Natural killer cell (primary cell): Measurements from ENCODE around the gene DYNLL2. TPM values are rescaled to one million over a fixed set of nuclear protein-coding genes. Genes with fewer than 3 reads are reported as not detected.

Experiments used
- ATAC-seq, 3 donors: fragments of 150-1000 bp in 2 of 3; fragments of 200-7000 bp in 1 of 3; cut with Tn5 transposase; 1 replicate in 1 of 3; 2 replicates in 2 of 3; pipeline ENCODE4 v1.10.0; 2021; ENCODE audit warnings: mild to moderate bottlenecking in 2 of 3, moderate library complexity in 2 of 3
- DNase-seq, 2 donors: peaks; one replicate each; pipeline versions ENCODE4 v3.0.0 to v3.0.0-alpha.2; 2013 to 2021; ENCODE audit warnings: mixed read lengths in 1 of 2
- H3K27ac ChIP-seq: one replicate; pipeline ENCODE4 v1.5.1; 2013; ENCODE audit warnings: mild to moderate bottlenecking, low read length
- H3K27me3 ChIP-seq: one replicate; pipeline ENCODE4 v1.6.1; 2013; ENCODE audit warnings: low read length; ENCODE audit not compliant: control insufficient read depth, insufficient read depth
- H3K36me3 ChIP-seq: one replicate; pipeline ENCODE4 v1.6.1; 2013; ENCODE audit warnings: low read length; ENCODE audit not compliant: control insufficient read depth, insufficient read depth
- H3K4me1 ChIP-seq: one replicate; pipeline ENCODE4 v1.6.1; 2013; ENCODE audit warnings: low read length; ENCODE audit not compliant: control insufficient read depth, insufficient read depth
- H3K4me3 ChIP-seq: one replicate; pipeline ENCODE4 v1.5.1; 2013; ENCODE audit warnings: low read length
- H3K9me3 ChIP-seq: one replicate; pipeline ENCODE4 v1.6.1; 2013; ENCODE audit warnings: low read length; ENCODE audit not compliant: control insufficient read depth, insufficient read depth
- H3K27ac Mint-ChIP-seq, 2 donors: one replicate each; pipeline ENCODE4 v1.8.0; 2022; ENCODE audit warnings: mild to moderate bottlenecking in 2 of 2, mixed read lengths in 2 of 2, moderate library complexity in 1 of 2
- H3K27me3 Mint-ChIP-seq, 2 donors: one replicate each; pipeline ENCODE4 v1.8.0; 2022; ENCODE audit warnings: low read depth in 2 of 2, mixed read lengths in 2 of 2
- H3K36me3 Mint-ChIP-seq: one replicate; pipeline ENCODE4 v1.8.0; 2022; ENCODE audit warnings: mixed read lengths
- H3K4me1 Mint-ChIP-seq, 2 donors: one replicate each; pipeline ENCODE4 v1.8.0; 2022; ENCODE audit warnings: mixed read lengths in 2 of 2
- H3K4me3 Mint-ChIP-seq: one replicate; pipeline ENCODE4 v1.8.0; 2022; ENCODE audit warnings: mild to moderate bottlenecking, moderate library complexity, mixed read lengths
- H3K9me3 Mint-ChIP-seq, 2 donors: one replicate each; pipeline ENCODE4 v1.8.0; 2022; ENCODE audit warnings: mixed read lengths in 2 of 2
- WGBS: methylation state at CpG from one replicate; pipeline ENCODE4 v1.1.7; 2013; ENCODE audit warnings: missing lambda C conversion rate; ENCODE audit not compliant: insufficient coverage; 5-methylcytosine and 5-hydroxymethylcytosine counted together
- intact Hi-C: fragments of 100-400 bp; cut with micrococcal nuclease; formaldehyde crosslinking; loops from one replicate; pipeline ENCODE4 v1.14.2; 2022
- total RNA-seq, 4 donors: library from RNA; stranded (reverse); fragments of 120-200 nt in 1 of 4; gene quantifications; one replicate each; pipeline versions ENCODE4 v1.2.3 to v1.2.4, GENCODE V29; 2013 to 2022
- TF ChIP-seq, protein P1 (sequence below): fragments of 200-600 bp; IDR thresholded peaks from one replicate; pipeline ENCODE4 v1.8.0; 2022; ENCODE audit warnings: antibody characterized with exemption

Gene DYNLL2
- total RNA-seq, 3 donors from 2014 or later (not counting 1 experiment from before 2014, with no cell fraction given) = 25.6 to 37.0 (median 36.1) TPM

DNA sequence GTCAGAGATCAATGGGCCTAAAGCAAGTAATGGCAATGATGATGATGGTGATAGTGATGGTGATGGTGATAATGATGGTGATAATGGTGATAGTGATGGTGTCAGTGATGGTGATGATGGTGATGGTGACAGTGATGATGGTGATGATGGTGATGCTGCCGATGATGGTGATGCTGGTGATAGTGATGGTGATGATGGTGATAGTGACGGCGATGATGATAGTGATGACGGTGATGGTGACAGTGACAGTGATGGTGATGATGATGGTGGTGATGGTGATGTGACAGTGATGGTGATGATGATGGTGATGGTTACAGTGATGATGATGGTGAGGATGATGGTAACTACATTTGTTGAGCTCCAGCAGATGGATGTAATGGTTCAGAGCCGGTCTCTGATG is 34.2 kb downstream of the DYNLL2 start:
- 92% methylated on average over 5 of the region's 5 CpGs for WGBS

DNA sequence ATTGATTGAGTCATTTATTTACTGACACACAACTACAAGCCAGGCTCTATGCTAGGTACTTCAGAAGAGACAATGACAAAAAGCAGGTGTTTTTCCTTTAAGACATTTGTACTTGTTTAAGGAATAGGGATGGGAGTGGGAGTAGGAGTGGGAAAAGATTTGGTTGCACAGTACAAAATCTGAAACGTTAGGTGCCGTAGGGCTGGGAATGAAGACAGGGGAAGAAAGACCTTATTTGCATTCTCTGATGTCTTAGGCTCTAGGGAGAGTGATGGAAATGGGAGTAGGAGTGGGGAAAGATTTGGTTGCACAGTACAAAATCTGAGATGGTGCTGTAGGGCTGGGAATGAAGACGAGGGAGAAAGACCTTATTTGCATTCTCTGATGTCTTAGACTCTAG is 36.3 kb downstream of the DYNLL2 start:
- peaks cover 5 to 7% of the 10 kb centered on the region in 2 donors for H3K4me1 Mint-ChIP-seq
- no peaks in the 10 kb centered on the region for H3K4me1 ChIP-seq
- H3K9me3 ChIP-seq = no peaks in the 10 kb centered on the region
- DNase-seq = no peak
- no peak overlapping the region for H3K4me3 ChIP-seq
- no peak for ATAC-seq
- no peaks in the 10 kb centered on the region for H3K27me3 ChIP-seq
- no peak overlapping the region for H3K27ac Mint-ChIP-seq
- no peak overlapping the region for H3K27ac ChIP-seq
- H3K4me3 Mint-ChIP-seq = no peak overlapping the region
- H3K27me3 Mint-ChIP-seq = peaks cover 0 to 22% of the 10 kb centered on the region in 2 donors
- 72% methylated on average over 3 of the region's 3 CpGs for WGBS
- intact Hi-C loops = no loop called here
- no peaks in the 10 kb centered on the region for H3K36me3 Mint-ChIP-seq
- H3K36me3 ChIP-seq = no peaks in the 10 kb centered on the region
- no peaks in the 10 kb centered on the region for H3K9me3 Mint-ChIP-seq
- TF ChIP-seq, protein P1, sequence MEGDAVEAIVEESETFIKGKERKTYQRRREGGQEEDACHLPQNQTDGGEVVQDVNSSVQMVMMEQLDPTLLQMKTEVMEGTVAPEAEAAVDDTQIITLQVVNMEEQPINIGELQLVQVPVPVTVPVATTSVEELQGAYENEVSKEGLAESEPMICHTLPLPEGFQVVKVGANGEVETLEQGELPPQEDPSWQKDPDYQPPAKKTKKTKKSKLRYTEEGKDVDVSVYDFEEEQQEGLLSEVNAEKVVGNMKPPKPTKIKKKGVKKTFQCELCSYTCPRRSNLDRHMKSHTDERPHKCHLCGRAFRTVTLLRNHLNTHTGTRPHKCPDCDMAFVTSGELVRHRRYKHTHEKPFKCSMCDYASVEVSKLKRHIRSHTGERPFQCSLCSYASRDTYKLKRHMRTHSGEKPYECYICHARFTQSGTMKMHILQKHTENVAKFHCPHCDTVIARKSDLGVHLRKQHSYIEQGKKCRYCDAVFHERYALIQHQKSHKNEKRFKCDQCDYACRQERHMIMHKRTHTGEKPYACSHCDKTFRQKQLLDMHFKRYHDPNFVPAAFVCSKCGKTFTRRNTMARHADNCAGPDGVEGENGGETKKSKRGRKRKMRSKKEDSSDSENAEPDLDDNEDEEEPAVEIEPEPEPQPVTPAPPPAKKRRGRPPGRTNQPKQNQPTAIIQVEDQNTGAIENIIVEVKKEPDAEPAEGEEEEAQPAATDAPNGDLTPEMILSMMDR = no peak

More for the DNA sequence above, 34.2 kb downstream of the DYNLL2 start:
- TF ChIP-seq, protein P1 = no peak
- Histone ChIP-seq H3K27me3 (no peaks in the 10 kb centered on the region), H3K4me3 (no peak overlapping the region), H3K36me3 (no peaks in the 10 kb centered on the region), H3K27ac (no peak overlapping the region), H3K9me3 (no peaks in the 10 kb centered on the region), H3K4me1 (no peaks in the 10 kb centered on the region)
- Mint-ChIP-seq H3K36me3 (no peaks in the 10 kb centered on the region), H3K27ac (no peak overlapping the region), H3K4me3 (no peak overlapping the region), H3K27me3 (peaks cover 0 to 22% of the 10 kb centered on the region in 2 donors), H3K9me3 (no peaks in the 10 kb centered on the region), H3K4me1 (peaks cover 5 to 7% of the 10 kb centered on the region in 2 donors)
- DNase-seq = no peak
- intact Hi-C loops = no loop called here
- no peak for ATAC-seq

DNA sequence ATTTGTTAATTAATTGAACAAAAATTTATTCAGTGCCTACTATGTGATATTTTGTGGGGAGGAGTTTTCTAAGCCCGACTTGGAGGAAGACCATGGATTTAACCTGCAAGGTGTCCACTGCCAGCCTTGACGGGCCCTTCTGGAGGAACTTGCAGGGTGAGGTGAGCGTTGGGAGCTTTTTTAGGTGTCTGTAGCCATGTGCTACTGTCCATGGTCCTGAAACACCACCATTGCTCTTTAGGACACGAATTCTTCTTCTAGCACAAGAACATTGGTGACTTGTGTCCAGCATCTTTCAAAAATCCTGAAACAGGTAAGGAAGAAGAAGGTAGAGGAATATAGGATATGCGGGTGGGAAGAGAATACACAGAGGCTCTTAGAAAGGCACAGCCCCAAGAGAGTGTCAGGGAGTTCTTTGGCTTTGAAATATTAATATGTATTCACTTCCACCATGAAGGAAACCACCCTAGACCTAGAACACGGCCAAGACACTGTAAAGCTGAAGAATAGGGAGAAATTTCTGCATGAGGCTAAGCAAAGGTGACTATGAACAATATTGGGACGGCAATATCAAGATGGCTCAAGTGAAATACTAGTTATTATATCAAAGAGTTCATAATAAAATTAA is 37.1 kb downstream of the DYNLL2 start:
- ATAC-seq (peak in 2 of 3 donors; percentile 49 to 65), DNase-seq (peak in 1 of 2 donors; percentile 85)
- H3K9me3 Mint-ChIP-seq = no peaks in the 10 kb centered on the region
- no peaks in the 10 kb centered on the region for H3K36me3 Mint-ChIP-seq
- peaks cover 0 to 22% of the 10 kb centered on the region in 2 donors for H3K27me3 Mint-ChIP-seq
- H3K36me3 ChIP-seq = no peaks in the 10 kb centered on the region
- no peak overlapping the region for H3K4me3 Mint-ChIP-seq
- TF ChIP-seq, protein P1 = no peak
- H3K27me3 ChIP-seq = no peaks in the 10 kb centered on the region
- no peak overlapping the region for H3K4me3 ChIP-seq
- intact Hi-C loops = no loop called here
- no peaks in the 10 kb centered on the region for H3K4me1 ChIP-seq
- no peak overlapping the region for H3K27ac ChIP-seq
- no peaks in the 10 kb centered on the region for H3K9me3 ChIP-seq
- H3K27ac Mint-ChIP-seq = no peak overlapping the region
- WGBS = 0% methylated on average over 3 of the region's 7 CpGs
- peaks cover 5 to 7% of the 10 kb centered on the region in 2 donors for H3K4me1 Mint-ChIP-seq

DNA sequence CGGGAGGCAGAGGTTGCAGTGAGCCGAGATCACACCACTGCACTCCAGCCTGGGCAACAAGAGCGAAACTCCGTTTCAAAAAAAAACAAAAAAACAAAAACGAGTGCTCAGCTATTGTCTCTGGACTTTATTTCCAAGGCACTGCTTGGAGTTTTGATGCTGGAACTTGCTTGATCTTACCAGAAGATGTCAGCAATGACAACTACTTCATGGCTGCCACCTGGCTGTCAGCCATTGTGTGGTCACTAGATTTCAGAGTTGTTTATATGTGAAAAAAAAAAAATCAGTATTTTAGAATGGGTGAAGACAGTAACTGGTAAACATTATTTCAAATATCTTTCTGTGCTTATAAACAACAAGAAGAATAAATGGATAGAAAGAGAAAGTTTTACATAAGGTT is 38.7 kb downstream of the DYNLL2 start:
- H3K9me3 ChIP-seq = no peaks in the 10 kb centered on the region
- intact Hi-C loops = loop anchor here (1.0 kb wide), 1 partner anchor 50 kb away; no protein-coding TSS in a partner anchor
- Mint-ChIP-seq H3K27ac (no peak overlapping the region), H3K36me3 (no peaks in the 10 kb centered on the region), H3K4me3 (no peak overlapping the region), H3K4me1 (peaks cover 5 to 7% of the 10 kb centered on the region in 2 donors), H3K27me3 (peaks cover 0 to 15% of the 10 kb centered on the region in 2 donors), H3K9me3 (no peaks in the 10 kb centered on the region)
- ATAC-seq (peak; percentile 54 to 76 (median 73)), DNase-seq (peak in 1 of 2 donors; percentile 81)
- no peaks in the 10 kb centered on the region for H3K36me3 ChIP-seq
- TF ChIP-seq, protein P1 = peak; percentile 54
- H3K4me3 ChIP-seq = no peak overlapping the region
- no peak overlapping the region for H3K27ac ChIP-seq
- H3K27me3 ChIP-seq = no peaks in the 10 kb centered on the region
- 48% methylated on average over 5 of the region's 5 CpGs for WGBS
- no peaks in the 10 kb centered on the region for H3K4me1 ChIP-seq
